Activated CD4-positive, alpha-beta T cell treated with anti-CD3 and anti-CD28 coated beads for 1 hour (primary cell): Measurements from ENCODE around the gene ZNF268.
A peak's percentile ranks its signal among the peaks of the same experiment; 100 is the strongest.

Experiments
- DNase-seq: peaks from one replicate; pipeline ENCODE4 v3.0.0-alpha.2; 2020

Gene ZNF268

GRCh38 chr12:133181238-133181959 is at the start of gene ZNF268:
ZNF268 (plus strand) TSS chr12:133181495; CDS start chr12:133181998, 503 bp downstream.
- DNase-seq = peak; percentile 79

GRCh38 chr12:133135747-133136146 is 45.5 kb upstream of the ZNF268 start:
- no peak for DNase-seq

- DNase-seq = no peak
Measured at GRCh38 chr12:133145981-133146380, 35.3 kb upstream of the ZNF268 start.

GRCh38 chr12:133156125-133156690 is 25.1 kb upstream of the ZNF268 start:
- DNase-seq = no peak

GRCh38 chr12:133165776-133166175 is 15.5 kb upstream of the ZNF268 start:
- no peak for DNase-seq

GRCh38 chr12:133172491-133172890 is 8.8 kb upstream of the ZNF268 start:
- DNase-seq = no peak

- no peak for DNase-seq
Measured at GRCh38 chr12:133174901-133175300, 6.4 kb upstream of the ZNF268 start.

GRCh38 chr12:133180669-133181068 is 626 bp upstream of the ZNF268 start:
- no peak for DNase-seq

GRCh38 chr12:133190176-133190575 is 8.9 kb downstream of the ZNF268 start:
- DNase-seq = no peak

- no peak for DNase-seq
Measured at GRCh38 chr12:133192847-133193246, 11.6 kb downstream of the ZNF268 start.

GRCh38 chr12:133201888-133202287 is 20.6 kb downstream of the ZNF268 start:
- DNase-seq = no peak

- DNase-seq = no peak
Measured at GRCh38 chr12:133202493-133203343, 21.4 kb downstream of the ZNF268 start.

- no peak for DNase-seq
Measured at GRCh38 chr12:133203344-133204263, 22.3 kb downstream of the ZNF268 start.

GRCh38 chr12:133204264-133204603 is 22.9 kb downstream of the ZNF268 start:
- no peak for DNase-seq

- DNase-seq = no peak
Measured at GRCh38 chr12:133206390-133206789, 25.1 kb downstream of the ZNF268 start.

- no peak for DNase-seq
Measured at GRCh38 chr12:133215724-133216123, 34.4 kb downstream of the ZNF268 start.

- DNase-seq = no peak
Measured at GRCh38 chr12:133217219-133217618, 35.9 kb downstream of the ZNF268 start.

- no peak for DNase-seq
Measured at GRCh38 chr12:133220521-133220920, 39.2 kb downstream of the ZNF268 start.

- DNase-seq = no peak
Measured at GRCh38 chr12:133221241-133221640, 39.9 kb downstream of the ZNF268 start.

GRCh38 chr12:133222211-133222610 is 40.9 kb downstream of the ZNF268 start:
- DNase-seq = no peak

GRCh38 chr12:133225527-133225926 is 44.2 kb downstream of the ZNF268 start:
- DNase-seq = no peak

- DNase-seq = no peak
Measured at GRCh38 chr12:133226690-133227089, 45.4 kb downstream of the ZNF268 start.
